ENCODE results near the gene MAGOHB.
"Not testable (repeated sequence)": the region's sequence is repeated elsewhere in the genome, so short reads cannot be mapped to it uniquely, and the experiment has no call there.

Gene MAGOHB

DNA sequence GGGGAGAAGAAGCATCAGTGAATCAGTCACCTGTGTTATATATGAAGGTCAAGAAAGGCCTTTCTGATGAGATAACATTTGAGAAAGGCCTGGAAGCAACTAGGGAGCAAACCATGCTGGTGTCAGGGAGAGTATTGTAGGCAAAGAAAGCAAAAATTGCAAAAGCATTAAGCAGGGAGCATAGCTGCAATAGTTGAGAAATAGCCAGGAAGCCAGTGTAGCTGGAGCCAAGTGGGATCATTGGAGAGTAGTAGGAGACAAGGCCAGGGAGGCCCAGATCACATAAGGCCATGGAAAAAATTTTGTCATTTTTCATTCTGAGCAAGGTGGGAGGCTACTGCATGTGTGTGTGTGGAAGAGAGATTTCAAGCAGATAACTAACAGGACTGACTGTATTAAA lies 18.8 kb upstream of the MAGOHB start:
- no peak overlapping the region for H3K27ac Mint-ChIP-seq (ENCODE audit: low read depth)
- no peaks in the 10 kb centered on the region for H3K27me3 Mint-ChIP-seq
- no peaks in the 10 kb centered on the region for H3K4me1 Mint-ChIP-seq
- H3K36me3 Mint-ChIP-seq (ENCODE audit: insufficient read depth): peaks cover 7% of the 10 kb centered on the region
- H3K4me3 Mint-ChIP-seq: no peak overlapping the region
- DNase-seq (ENCODE audit: low spot score in 2 of 2) (no peak), ATAC-seq (replicated peaks; ENCODE audit: extremely low read depth, poor library complexity, severe bottlenecking) (no peak)
- H3K9me3 Mint-ChIP-seq: no peaks in the 10 kb centered on the region

DNA sequence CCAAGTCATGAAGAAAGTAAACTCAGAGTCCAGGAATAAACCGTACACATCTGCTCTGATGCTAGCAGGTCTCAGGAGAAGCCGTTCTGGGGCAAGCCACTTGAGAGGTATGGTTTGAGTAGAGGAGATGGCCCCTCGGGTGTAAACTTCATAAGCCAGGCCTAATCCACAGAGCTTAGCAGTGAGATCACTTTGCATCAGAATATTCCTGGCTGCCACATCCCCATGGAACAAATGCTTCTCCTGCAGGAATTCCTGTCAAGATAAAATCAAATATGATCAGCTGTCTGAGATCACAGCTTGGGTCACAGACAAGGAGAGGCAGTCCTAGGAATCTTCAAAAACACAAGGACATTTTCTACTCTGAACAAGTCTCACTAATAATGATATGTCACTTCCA lies 11.2 kb upstream of the MAGOHB start:
- no peak overlapping the region for H3K4me3 Mint-ChIP-seq
- H3K4me1 Mint-ChIP-seq: no peaks in the 10 kb centered on the region
- no peak for ATAC-seq (replicated peaks; ENCODE audit: extremely low read depth, poor library complexity, severe bottlenecking)
- H3K27me3 Mint-ChIP-seq: no peaks in the 10 kb centered on the region
- no peaks in the 10 kb centered on the region for H3K9me3 Mint-ChIP-seq
- peaks cover 6% of the 10 kb centered on the region for H3K36me3 Mint-ChIP-seq (ENCODE audit: insufficient read depth)
- DNase-seq (ENCODE audit: low spot score in 2 of 2): no peak
- H3K27ac Mint-ChIP-seq (ENCODE audit: low read depth): no peak overlapping the region

GRCh38 chr12:10623131-10623530 lies 9.7 kb upstream of the MAGOHB start:
- Mint-ChIP-seq H3K4me1 (no peaks in the 10 kb centered on the region), H3K27me3 (no peaks in the 10 kb centered on the region), H3K27ac (ENCODE audit: low read depth) (no peak overlapping the region), H3K4me3 (no peak overlapping the region), H3K36me3 (ENCODE audit: insufficient read depth) (peaks cover 5% of the 10 kb centered on the region), H3K9me3 (no peaks in the 10 kb centered on the region)
- ATAC-seq (replicated peaks; ENCODE audit: extremely low read depth, poor library complexity, severe bottlenecking) (no peak), DNase-seq (ENCODE audit: low spot score in 2 of 2) (no peak)

DNA sequence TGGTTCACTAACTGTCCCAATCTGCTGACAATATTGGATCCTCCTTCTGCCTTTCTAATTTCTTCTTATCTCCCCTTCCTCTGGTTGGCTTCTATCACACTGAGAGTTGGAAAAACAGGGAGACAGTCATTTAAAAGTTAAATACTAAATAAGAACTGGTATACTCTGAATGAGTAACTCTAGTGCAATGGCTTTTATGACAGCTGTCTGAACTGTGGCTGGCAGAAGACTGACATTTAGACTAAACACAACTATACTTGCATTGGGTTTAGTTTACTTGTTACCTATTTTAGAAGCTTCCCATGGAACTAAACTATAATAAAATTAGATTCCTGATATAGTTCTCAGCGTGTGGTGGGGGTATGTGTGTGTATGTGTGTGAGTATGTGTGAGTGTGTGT lies 7.9 kb upstream of the MAGOHB start:
- ATAC-seq (replicated peaks; ENCODE audit: extremely low read depth, poor library complexity, severe bottlenecking): no peak
- peaks cover 2% of the 10 kb centered on the region for H3K36me3 Mint-ChIP-seq (ENCODE audit: insufficient read depth)
- no peak overlapping the region for H3K4me3 Mint-ChIP-seq
- H3K4me1 Mint-ChIP-seq: no peaks in the 10 kb centered on the region
- DNase-seq (ENCODE audit: low spot score in 2 of 2): no peak
- H3K27ac Mint-ChIP-seq (ENCODE audit: low read depth): peak overlapping the region; percentile 8
- H3K9me3 Mint-ChIP-seq: no peaks in the 10 kb centered on the region
- no peaks in the 10 kb centered on the region for H3K27me3 Mint-ChIP-seq

- H3K4me3 Mint-ChIP-seq: no peak overlapping the region
- no peaks in the 10 kb centered on the region for H3K9me3 Mint-ChIP-seq
- ATAC-seq (replicated peaks; ENCODE audit: extremely low read depth, poor library complexity, severe bottlenecking) (no peak), DNase-seq (ENCODE audit: low spot score in 2 of 2) (no peak)
- H3K4me1 Mint-ChIP-seq: no peaks in the 10 kb centered on the region
- no peaks in the 10 kb centered on the region for H3K27me3 Mint-ChIP-seq
- H3K27ac Mint-ChIP-seq (ENCODE audit: low read depth): no peak overlapping the region
- peaks cover 2% of the 10 kb centered on the region for H3K36me3 Mint-ChIP-seq (ENCODE audit: insufficient read depth)
Observed at GRCh38 chr12:10620078-10620779, 6.8 kb upstream of the MAGOHB start.

- no peak overlapping the region for H3K4me3 Mint-ChIP-seq
- peaks cover 8% of the 10 kb centered on the region for H3K36me3 Mint-ChIP-seq (ENCODE audit: insufficient read depth)
- no peaks in the 10 kb centered on the region for H3K27me3 Mint-ChIP-seq
- ATAC-seq (replicated peaks; ENCODE audit: extremely low read depth, poor library complexity, severe bottlenecking): no peak
- peaks cover 7% of the 10 kb centered on the region for H3K4me1 Mint-ChIP-seq
- no peak overlapping the region for H3K27ac Mint-ChIP-seq (ENCODE audit: low read depth)
- H3K9me3 Mint-ChIP-seq: no peaks in the 10 kb centered on the region
- DNase-seq (ENCODE audit: low spot score in 2 of 2): no peak
Observed at GRCh38 chr12:10618338-10618987, 5.1 kb upstream of the MAGOHB start.

- no peak overlapping the region for H3K4me3 Mint-ChIP-seq
- DNase-seq (ENCODE audit: low spot score in 2 of 2) (no peak), ATAC-seq (replicated peaks; ENCODE audit: extremely low read depth, poor library complexity, severe bottlenecking) (no peak)
- no peak overlapping the region for H3K27ac Mint-ChIP-seq (ENCODE audit: low read depth)
- no peaks in the 10 kb centered on the region for H3K9me3 Mint-ChIP-seq
- peaks cover 13% of the 10 kb centered on the region for H3K36me3 Mint-ChIP-seq (ENCODE audit: insufficient read depth)
- no peaks in the 10 kb centered on the region for H3K27me3 Mint-ChIP-seq
- peaks cover 13% of the 10 kb centered on the region for H3K4me1 Mint-ChIP-seq
Observed at GRCh38 chr12:10617863-10618262, 4.5 kb upstream of the MAGOHB start.

DNA sequence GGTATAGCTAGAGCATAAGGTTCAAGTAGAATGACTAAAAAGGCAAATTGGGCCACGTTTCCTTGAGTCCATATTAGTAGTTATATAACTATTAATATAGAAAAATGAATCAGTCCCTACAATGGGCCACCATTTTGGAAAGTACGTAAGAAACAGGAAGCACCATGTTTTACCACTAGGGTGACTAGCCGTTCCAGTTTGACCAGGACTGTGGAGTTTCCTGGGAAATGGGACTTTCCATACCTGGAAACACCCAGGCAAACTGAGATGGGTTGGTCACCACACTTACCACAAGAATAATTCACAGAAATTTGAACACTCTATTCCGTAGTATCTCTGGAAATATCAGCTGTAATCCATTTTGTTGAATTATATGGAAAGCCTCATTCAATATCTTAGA lies 2.1 kb upstream of the MAGOHB start:
- Mint-ChIP-seq H3K27me3 (no peaks in the 10 kb centered on the region), H3K36me3 (ENCODE audit: insufficient read depth) (peaks cover 15% of the 10 kb centered on the region), H3K4me3 (no peak overlapping the region), H3K9me3 (no peaks in the 10 kb centered on the region), H3K4me1 (peaks cover 27% of the 10 kb centered on the region), H3K27ac (ENCODE audit: low read depth) (no peak overlapping the region)
- no peak for ATAC-seq (replicated peaks; ENCODE audit: extremely low read depth, poor library complexity, severe bottlenecking)
- no peak for DNase-seq (ENCODE audit: low spot score in 2 of 2)

- Mint-ChIP-seq H3K4me1 (peaks cover 27% of the 10 kb centered on the region), H3K36me3 (ENCODE audit: insufficient read depth) (peaks cover 27% of the 10 kb centered on the region), H3K27ac (ENCODE audit: low read depth) (peak overlapping the region; percentile 100), H3K27me3 (no peaks in the 10 kb centered on the region), H3K9me3 (no peaks in the 10 kb centered on the region), H3K4me3 (peak overlapping the region; percentile 98)
- no peak for DNase-seq (ENCODE audit: low spot score in 2 of 2)
- no peak for ATAC-seq (replicated peaks; ENCODE audit: extremely low read depth, poor library complexity, severe bottlenecking)
Observed at GRCh38 chr12:10614056-10614370, 604 bp upstream of the MAGOHB start.

DNA sequence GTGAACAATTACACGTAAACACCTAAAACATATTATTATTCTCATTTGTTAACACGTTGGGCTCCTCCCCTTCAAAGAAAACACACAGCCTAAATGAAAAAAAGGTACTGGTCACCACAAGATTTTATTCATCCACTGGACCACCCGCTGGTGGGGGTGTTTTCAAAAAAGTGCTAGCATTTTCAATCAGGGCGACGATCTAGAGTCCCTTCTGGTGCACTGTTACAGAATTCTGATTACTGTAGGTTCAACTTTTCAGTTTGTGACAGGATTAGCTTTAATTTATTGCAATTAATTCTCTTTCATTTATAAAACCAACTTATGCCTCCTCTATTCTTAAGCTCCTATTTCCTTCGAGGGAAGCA lies 443 bp downstream of the MAGOHB start:
- Mint-ChIP-seq H3K36me3 (ENCODE audit: insufficient read depth) (peaks cover 32% of the 10 kb centered on the region), H3K9me3 (no peaks in the 10 kb centered on the region), H3K4me1 (peaks cover 27% of the 10 kb centered on the region), H3K27me3 (no peaks in the 10 kb centered on the region), H3K27ac (ENCODE audit: low read depth) (peak overlapping the region; percentile 100), H3K4me3 (peak overlapping the region; percentile 98)
- ATAC-seq (replicated peaks; ENCODE audit: extremely low read depth, poor library complexity, severe bottlenecking) (no peak), DNase-seq (ENCODE audit: low spot score in 2 of 2) (no peak)

DNA sequence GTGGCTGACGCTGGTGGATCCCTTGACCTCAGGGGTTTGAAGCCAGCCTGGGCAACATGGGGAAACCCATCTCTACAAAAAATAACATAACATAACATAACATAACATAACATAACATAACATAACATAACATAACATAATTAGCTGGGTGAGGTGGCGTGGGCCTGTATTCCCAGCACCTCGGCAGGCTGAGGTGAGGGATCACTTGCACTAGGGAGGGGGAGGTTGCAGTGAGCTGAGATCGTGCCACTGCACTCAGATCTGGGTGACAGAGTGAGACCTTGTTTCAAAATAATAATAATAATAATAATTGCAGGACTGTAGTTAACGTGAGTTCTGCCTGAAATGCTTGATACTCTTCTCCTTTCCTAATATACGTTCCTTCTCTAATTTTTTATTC lies 1.3 kb downstream of the MAGOHB start:
- peaks cover 27% of the 10 kb centered on the region for H3K4me1 Mint-ChIP-seq
- no peaks in the 10 kb centered on the region for H3K9me3 Mint-ChIP-seq
- no peak for DNase-seq (ENCODE audit: low spot score in 2 of 2)

GRCh38 chr12:10611258-10611657 lies 2.2 kb downstream of the MAGOHB start:
- H3K27ac Mint-ChIP-seq (ENCODE audit: low read depth): peak overlapping the region; percentile 100
- H3K9me3 Mint-ChIP-seq; ATAC-seq (replicated peaks; ENCODE audit: extremely low read depth, poor library complexity, severe bottlenecking); H3K4me3 Mint-ChIP-seq; H3K27me3 Mint-ChIP-seq; DNase-seq (ENCODE audit: low spot score in 2 of 2): not testable (repeated sequence)
- peaks cover 27% of the 10 kb centered on the region for H3K4me1 Mint-ChIP-seq
- H3K36me3 Mint-ChIP-seq (ENCODE audit: insufficient read depth): peaks cover 36% of the 10 kb centered on the region

More for the DNA sequence above, 1.3 kb downstream of the MAGOHB start:
- Mint-ChIP-seq H3K27ac (ENCODE audit: low read depth) (peak overlapping the region; percentile 100), H3K36me3 (ENCODE audit: insufficient read depth) (peaks cover 35% of the 10 kb centered on the region), H3K27me3 (no peaks in the 10 kb centered on the region), H3K4me3 (peak overlapping the region; percentile 98)
- no peak for ATAC-seq (replicated peaks; ENCODE audit: extremely low read depth, poor library complexity, severe bottlenecking)

DNA sequence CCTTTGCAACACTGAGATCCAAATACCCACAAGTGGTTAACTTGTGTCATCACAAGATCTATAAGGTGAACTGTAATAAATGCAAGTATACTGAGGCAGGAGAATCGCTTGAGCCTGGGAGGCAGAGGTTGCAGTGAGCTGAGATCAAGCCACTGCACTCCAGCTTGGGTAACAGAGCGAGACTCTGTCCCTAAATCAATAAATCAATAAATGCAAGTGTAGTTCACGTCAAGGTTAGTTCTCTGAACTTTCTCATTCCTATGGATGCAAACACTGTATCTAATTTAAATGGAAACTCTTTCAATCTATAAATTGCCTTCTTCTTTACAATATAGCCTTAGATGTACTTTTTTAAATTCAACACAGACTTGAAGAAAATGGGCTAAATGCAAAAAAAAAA lies 3.2 kb downstream of the MAGOHB start:
- Mint-ChIP-seq H3K27me3 (no peaks in the 10 kb centered on the region), H3K9me3 (no peaks in the 10 kb centered on the region), H3K36me3 (ENCODE audit: insufficient read depth) (peaks cover 39% of the 10 kb centered on the region), H3K27ac (ENCODE audit: low read depth) (no peak overlapping the region), H3K4me3 (no peak overlapping the region), H3K4me1 (peaks cover 27% of the 10 kb centered on the region)
- no peak for DNase-seq (ENCODE audit: low spot score in 2 of 2)
- ATAC-seq (replicated peaks; ENCODE audit: extremely low read depth, poor library complexity, severe bottlenecking): no peak

Data from central memory CD8-positive, alpha-beta T cell (primary cell).